ENCODE measurements around the gene COMP. TPM values are rescaled to one million over a fixed set of nuclear protein-coding genes. Genes with fewer than 3 reads are reported as not detected.

COMP gene
- total RNA-seq, 4 donors from 2014 or later, result 0.40 TPM; not detected in 3

GRCh38 chr19:18833849-18834643, 42.9 kb upstream of the COMP start:
- DNase-seq, result no peak
- H3K27ac ChIP-seq, result peak overlapping the region; percentile 91 to 95 (median 94)
- TF ChIP-seq, protein P1, sequence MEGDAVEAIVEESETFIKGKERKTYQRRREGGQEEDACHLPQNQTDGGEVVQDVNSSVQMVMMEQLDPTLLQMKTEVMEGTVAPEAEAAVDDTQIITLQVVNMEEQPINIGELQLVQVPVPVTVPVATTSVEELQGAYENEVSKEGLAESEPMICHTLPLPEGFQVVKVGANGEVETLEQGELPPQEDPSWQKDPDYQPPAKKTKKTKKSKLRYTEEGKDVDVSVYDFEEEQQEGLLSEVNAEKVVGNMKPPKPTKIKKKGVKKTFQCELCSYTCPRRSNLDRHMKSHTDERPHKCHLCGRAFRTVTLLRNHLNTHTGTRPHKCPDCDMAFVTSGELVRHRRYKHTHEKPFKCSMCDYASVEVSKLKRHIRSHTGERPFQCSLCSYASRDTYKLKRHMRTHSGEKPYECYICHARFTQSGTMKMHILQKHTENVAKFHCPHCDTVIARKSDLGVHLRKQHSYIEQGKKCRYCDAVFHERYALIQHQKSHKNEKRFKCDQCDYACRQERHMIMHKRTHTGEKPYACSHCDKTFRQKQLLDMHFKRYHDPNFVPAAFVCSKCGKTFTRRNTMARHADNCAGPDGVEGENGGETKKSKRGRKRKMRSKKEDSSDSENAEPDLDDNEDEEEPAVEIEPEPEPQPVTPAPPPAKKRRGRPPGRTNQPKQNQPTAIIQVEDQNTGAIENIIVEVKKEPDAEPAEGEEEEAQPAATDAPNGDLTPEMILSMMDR (IDR thresholded peaks at IDR 0.05), result no peak
- no peak for TF ChIP-seq POLR2A (IDR thresholded peaks at IDR 0.05)
- H3K27me3 ChIP-seq, result no peaks in the 10 kb centered on the region
- H3K4me3 ChIP-seq, result peak overlapping the region; percentile 86 to 97 (median 95)
- H3K36me3 ChIP-seq, result peaks cover 0 to 16% (median 0%) of the 10 kb centered on the region in 3 donors
- H3K9me3 ChIP-seq, result no peaks in the 10 kb centered on the region
- peaks cover 0 to 61% (median 12%) of the 10 kb centered on the region in 4 donors for H3K4me1 ChIP-seq

GRCh38 chr19:18833141-18833476, 42.0 kb upstream of the COMP start:
- peak overlapping the region; percentile 86 to 97 (median 95) for H3K4me3 ChIP-seq
- peaks cover 0 to 52% (median 12%) of the 10 kb centered on the region in 4 donors for H3K4me1 ChIP-seq
- no peaks in the 10 kb centered on the region for H3K27me3 ChIP-seq
- H3K36me3 ChIP-seq, result peaks cover 0 to 12% (median 0%) of the 10 kb centered on the region in 3 donors
- DNase-seq, result no peak
- no peaks in the 10 kb centered on the region for H3K9me3 ChIP-seq
- peak overlapping the region; percentile 91 to 95 (median 94) for H3K27ac ChIP-seq
- no peak for TF ChIP-seq POLR2A (IDR thresholded peaks at IDR 0.05)
- TF ChIP-seq, protein P1 (IDR thresholded peaks at IDR 0.05), result no peak

- H3K27ac ChIP-seq, result peak overlapping the region; percentile 91 to 95 (median 94)
- DNase-seq, result peak in 2 of 3 donors; percentile 36 to 63
- peaks cover 0 to 7% (median 0%) of the 10 kb centered on the region in 3 donors for H3K36me3 ChIP-seq
- H3K4me3 ChIP-seq, result peak overlapping the region; percentile 86 to 97 (median 95)
- no peak for TF ChIP-seq POLR2A (IDR thresholded peaks at IDR 0.05)
- TF ChIP-seq, protein P1 (IDR thresholded peaks at IDR 0.05), result no peak
- H3K27me3 ChIP-seq, result no peaks in the 10 kb centered on the region
- H3K4me1 ChIP-seq, result peaks cover 0 to 46% (median 10%) of the 10 kb centered on the region in 4 donors
- H3K9me3 ChIP-seq, result no peaks in the 10 kb centered on the region
These were observed 41.4 kb upstream of the COMP start for GRCh38 chr19:18832306-18833140.

GRCh38 chr19:18831524-18832305, 40.6 kb upstream of the COMP start, which contains the start of gene UPF1:
TSS of gene UPF1 (plus strand) at chr19:18831959. CDS start at chr19:18832210, 251 bp downstream.
- Histone ChIP-seq H3K36me3 (peaks cover 0 to 7% (median 0%) of the 10 kb centered on the region in 3 donors), H3K27me3 (no peaks in the 10 kb centered on the region), H3K4me3 (peak within 1 kb of the TSS; percentile 86 to 97 (median 95)), H3K27ac (peak within 1 kb of the TSS; percentile 91 to 95 (median 94)), H3K9me3 (peaks cover 0 to 7% (median 0%) of the 10 kb centered on the region in 4 donors), H3K4me1 (peaks cover 0 to 38% (median 5%) of the 10 kb centered on the region in 4 donors)
- DNase-seq, result peak; percentile 86 to 97 (median 96)
- TF ChIP-seq, protein P1 (IDR thresholded peaks at IDR 0.05), result peak in 3 of 6 experiments; percentile 31 to 43 (median 31)
- peak; percentile 50 to 83 for TF ChIP-seq POLR2A (IDR thresholded peaks at IDR 0.05)

DNA sequence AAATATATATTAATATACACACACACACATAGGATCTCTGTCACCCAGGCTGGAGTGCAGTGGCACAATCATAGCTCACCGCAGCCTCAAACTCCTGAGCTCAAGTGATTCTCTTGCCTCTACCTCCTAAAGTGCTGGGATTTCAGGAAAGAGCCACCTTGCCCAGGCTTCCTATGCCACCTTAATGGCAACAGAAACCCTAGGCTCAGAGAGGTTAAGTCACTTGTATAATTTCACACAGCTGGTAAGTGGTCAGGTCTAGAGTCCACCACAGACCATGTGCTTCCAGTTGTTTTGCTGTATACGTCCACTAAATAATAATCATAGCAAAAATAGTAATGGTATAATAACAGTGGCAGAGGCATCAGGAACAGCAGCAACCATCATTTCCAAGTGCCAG, 39.4 kb upstream of the COMP start:
- TF ChIP-seq POLR2A (IDR thresholded peaks at IDR 0.05), result no peak
- TF ChIP-seq, protein P1 (IDR thresholded peaks at IDR 0.05), result no peak
- Histone ChIP-seq H3K4me3 (no peak overlapping the region), H3K4me1 (peaks cover 0 to 26% (median 5%) of the 10 kb centered on the region in 4 donors), H3K27me3 (no peaks in the 10 kb centered on the region), H3K27ac (no peak overlapping the region), H3K9me3 (peaks cover 0 to 7% (median 0%) of the 10 kb centered on the region in 4 donors), H3K36me3 (peaks cover 0 to 4% (median 0%) of the 10 kb centered on the region in 3 donors)
- DNase-seq, result no peak

Data from Peyer's patch (tissue), 4 donors.